ENCODE data around the gene YTHDF2. TPM values are rescaled to one million over a fixed set of nuclear protein-coding genes. Genes with fewer than 3 reads are reported as not detected.

The YTHDF2 gene
- total RNA-seq, 1 experiment from 2014 or later = 97.3 TPM

DNA sequence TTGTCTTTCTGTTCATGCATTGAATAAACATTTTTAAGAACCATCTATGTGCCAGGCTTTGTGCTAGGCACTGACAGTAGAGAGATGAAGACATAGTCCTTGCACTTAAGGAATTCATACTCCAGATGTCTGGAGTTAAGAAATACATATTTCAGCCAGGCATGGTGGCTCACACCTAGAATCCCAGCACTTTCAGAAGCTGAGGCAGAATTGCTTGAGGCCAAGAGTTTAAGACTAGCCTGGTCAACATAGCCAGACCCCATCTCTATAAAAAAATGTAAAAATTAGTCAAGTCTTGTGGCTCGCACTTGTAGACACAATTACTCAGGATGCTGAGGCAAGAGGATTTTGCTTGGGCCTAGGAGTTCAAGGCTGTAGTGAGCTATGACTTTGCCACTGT, 18.6 kb upstream of the YTHDF2 start:
- intact Hi-C loops (cut with micrococcal nuclease; ENCODE audit: unreplicated experiment) (no loop called here), in situ Hi-C loops (cut with HindIII; ENCODE audit: low pct_unique_long_range_greater_than_20kb, low sequenced_read_pairs) (no loop called here)
- H3K27ac ChIP-seq (ENCODE audit: low read length) = no peak overlapping the region
- no peak overlapping the region for H3K4me3 ChIP-seq (ENCODE audit: low read depth in 2 of 2, low read length in 2 of 2)
- no peaks in the 10 kb centered on the region for H3K4me1 ChIP-seq (ENCODE audit: control insufficient read depth, insufficient read depth, low read length)
- H3K36me3 ChIP-seq (ENCODE audit: control insufficient read depth, insufficient read depth, low read length) = no peaks in the 10 kb centered on the region
- ChIA-PET POLR2A (interaction anchor here (0.6 to 0.8 kb wide), 2 partner anchors 135 to 213 kb away, joined by 3 to 11 read pairs; no protein-coding TSS in a partner anchor), CTCF (no interaction called here)
- TF ChIP-seq POLR2AphosphoS5 (IDR thresholded peaks at IDR 0.05; ENCODE audit: low read depth, low read length) (no peak), TCF7L2 (IDR thresholded peaks at IDR 0.05; ENCODE audit: low read depth, low read length) (no peak), SIN3A (IDR thresholded peaks at IDR 0.05; ENCODE audit: borderline replicate concordance, insufficient read depth, low read depth, low read length) (no peak)
- TF ChIP-seq, protein P1, sequence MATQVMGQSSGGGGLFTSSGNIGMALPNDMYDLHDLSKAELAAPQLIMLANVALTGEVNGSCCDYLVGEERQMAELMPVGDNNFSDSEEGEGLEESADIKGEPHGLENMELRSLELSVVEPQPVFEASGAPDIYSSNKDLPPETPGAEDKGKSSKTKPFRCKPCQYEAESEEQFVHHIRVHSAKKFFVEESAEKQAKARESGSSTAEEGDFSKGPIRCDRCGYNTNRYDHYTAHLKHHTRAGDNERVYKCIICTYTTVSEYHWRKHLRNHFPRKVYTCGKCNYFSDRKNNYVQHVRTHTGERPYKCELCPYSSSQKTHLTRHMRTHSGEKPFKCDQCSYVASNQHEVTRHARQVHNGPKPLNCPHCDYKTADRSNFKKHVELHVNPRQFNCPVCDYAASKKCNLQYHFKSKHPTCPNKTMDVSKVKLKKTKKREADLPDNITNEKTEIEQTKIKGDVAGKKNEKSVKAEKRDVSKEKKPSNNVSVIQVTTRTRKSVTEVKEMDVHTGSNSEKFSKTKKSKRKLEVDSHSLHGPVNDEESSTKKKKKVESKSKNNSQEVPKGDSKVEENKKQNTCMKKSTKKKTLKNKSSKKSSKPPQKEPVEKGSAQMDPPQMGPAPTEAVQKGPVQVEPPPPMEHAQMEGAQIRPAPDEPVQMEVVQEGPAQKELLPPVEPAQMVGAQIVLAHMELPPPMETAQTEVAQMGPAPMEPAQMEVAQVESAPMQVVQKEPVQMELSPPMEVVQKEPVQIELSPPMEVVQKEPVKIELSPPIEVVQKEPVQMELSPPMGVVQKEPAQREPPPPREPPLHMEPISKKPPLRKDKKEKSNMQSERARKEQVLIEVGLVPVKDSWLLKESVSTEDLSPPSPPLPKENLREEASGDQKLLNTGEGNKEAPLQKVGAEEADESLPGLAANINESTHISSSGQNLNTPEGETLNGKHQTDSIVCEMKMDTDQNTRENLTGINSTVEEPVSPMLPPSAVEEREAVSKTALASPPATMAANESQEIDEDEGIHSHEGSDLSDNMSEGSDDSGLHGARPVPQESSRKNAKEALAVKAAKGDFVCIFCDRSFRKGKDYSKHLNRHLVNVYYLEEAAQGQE (IDR thresholded peaks at IDR 0.05; ENCODE audit: insufficient read depth in 1 of 2, low read depth in 2 of 2, low read length in 1 of 2) = no peak
- TF ChIP-seq, protein P2, sequence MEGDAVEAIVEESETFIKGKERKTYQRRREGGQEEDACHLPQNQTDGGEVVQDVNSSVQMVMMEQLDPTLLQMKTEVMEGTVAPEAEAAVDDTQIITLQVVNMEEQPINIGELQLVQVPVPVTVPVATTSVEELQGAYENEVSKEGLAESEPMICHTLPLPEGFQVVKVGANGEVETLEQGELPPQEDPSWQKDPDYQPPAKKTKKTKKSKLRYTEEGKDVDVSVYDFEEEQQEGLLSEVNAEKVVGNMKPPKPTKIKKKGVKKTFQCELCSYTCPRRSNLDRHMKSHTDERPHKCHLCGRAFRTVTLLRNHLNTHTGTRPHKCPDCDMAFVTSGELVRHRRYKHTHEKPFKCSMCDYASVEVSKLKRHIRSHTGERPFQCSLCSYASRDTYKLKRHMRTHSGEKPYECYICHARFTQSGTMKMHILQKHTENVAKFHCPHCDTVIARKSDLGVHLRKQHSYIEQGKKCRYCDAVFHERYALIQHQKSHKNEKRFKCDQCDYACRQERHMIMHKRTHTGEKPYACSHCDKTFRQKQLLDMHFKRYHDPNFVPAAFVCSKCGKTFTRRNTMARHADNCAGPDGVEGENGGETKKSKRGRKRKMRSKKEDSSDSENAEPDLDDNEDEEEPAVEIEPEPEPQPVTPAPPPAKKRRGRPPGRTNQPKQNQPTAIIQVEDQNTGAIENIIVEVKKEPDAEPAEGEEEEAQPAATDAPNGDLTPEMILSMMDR (IDR thresholded peaks at IDR 0.05) = no peak
- BruUV-seq (replicated peaks) = no TSS peak
- no peaks in the 10 kb centered on the region for H3K9me3 ChIP-seq (ENCODE audit: control insufficient read depth, insufficient read depth, low read depth, low read length)
- H3K27me3 ChIP-seq (ENCODE audit: control insufficient read depth, insufficient read depth, low read length) = no peaks in the 10 kb centered on the region
- no peak for DNase-seq (ENCODE audit: low read depth, low spot score)
- no peak for ATAC-seq

DNA sequence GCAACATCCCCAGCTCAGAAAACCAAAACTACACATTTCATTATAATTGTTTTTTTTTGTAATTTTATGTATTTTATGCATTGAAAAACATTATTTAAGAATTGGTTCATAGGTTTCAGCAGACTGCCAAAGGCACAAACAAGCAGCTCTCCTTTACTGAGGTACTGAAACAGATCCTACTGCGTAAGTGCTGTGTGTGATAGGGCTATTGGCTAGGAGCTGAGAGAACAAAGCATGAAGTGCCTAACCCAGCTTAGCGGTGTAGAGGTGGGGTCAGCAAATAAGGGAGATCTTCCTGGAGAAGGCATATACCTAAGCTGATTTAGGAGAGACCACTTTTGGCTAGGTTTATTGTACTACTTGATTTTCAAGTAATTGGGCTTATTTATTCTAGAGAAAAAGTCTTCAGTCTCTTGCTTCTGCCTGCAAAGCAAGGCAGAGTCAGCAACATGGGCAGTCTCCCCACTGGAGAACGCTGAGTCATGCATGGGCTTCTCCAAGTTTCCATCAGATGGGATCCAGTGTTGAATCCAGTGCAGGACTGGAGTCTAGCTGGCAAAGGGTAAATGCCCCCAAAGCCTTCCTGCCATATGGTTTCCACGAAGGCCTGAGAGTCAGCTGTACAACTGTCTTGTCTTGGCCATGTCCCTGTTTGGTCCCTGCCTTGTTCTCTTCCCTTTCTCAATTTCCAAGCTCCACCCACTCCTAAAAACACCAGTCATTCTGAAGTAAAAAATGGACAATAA, 18.0 kb upstream of the YTHDF2 start:
- no peak overlapping the region for H3K27ac ChIP-seq (ENCODE audit: low read length)
- TF ChIP-seq TCF7L2 (IDR thresholded peaks at IDR 0.05; ENCODE audit: low read depth, low read length) = no peak
- TF ChIP-seq POLR2AphosphoS5 (IDR thresholded peaks at IDR 0.05; ENCODE audit: low read depth, low read length) = no peak
- TF ChIP-seq SIN3A (IDR thresholded peaks at IDR 0.05; ENCODE audit: borderline replicate concordance, insufficient read depth, low read depth, low read length) = no peak
- TF ChIP-seq, protein P2 (IDR thresholded peaks at IDR 0.05) = no peak
- TF ChIP-seq, protein P1 (IDR thresholded peaks at IDR 0.05; ENCODE audit: insufficient read depth in 1 of 2, low read depth in 2 of 2, low read length in 1 of 2) = no peak
- in situ Hi-C loops (cut with HindIII; ENCODE audit: low pct_unique_long_range_greater_than_20kb, low sequenced_read_pairs) (no loop called here), intact Hi-C loops (cut with micrococcal nuclease; ENCODE audit: unreplicated experiment) (no loop called here)
- H3K9me3 ChIP-seq (ENCODE audit: control insufficient read depth, insufficient read depth, low read depth, low read length) = no peaks in the 10 kb centered on the region
- no peak overlapping the region for H3K4me3 ChIP-seq (ENCODE audit: low read depth in 2 of 2, low read length in 2 of 2)
- no peaks in the 10 kb centered on the region for H3K27me3 ChIP-seq (ENCODE audit: control insufficient read depth, insufficient read depth, low read length)
- ChIA-PET POLR2A (interaction anchor here (0.6 kb wide), 2 partner anchors 17 to 135 kb away, joined by 11 to 14 read pairs; no protein-coding TSS in a partner anchor), CTCF (no interaction called here)
- BruUV-seq (replicated peaks) = no TSS peak
- H3K36me3 ChIP-seq (ENCODE audit: control insufficient read depth, insufficient read depth, low read length) = no peaks in the 10 kb centered on the region
- ATAC-seq (peak; percentile 46; the same call in 1 of the 2 replicates), DNase-seq (ENCODE audit: low read depth, low spot score) (no peak)
- H3K4me1 ChIP-seq (ENCODE audit: control insufficient read depth, insufficient read depth, low read length) = no peaks in the 10 kb centered on the region

Measured in Panc1 (cell line).